Keratinocyte (primary cell): ENCODE measurements around the gene ABCC8.

ENCODE experiments used
- CTCF ChIP-seq, 3 experiments: IDR thresholded peaks in 1 of 3; conservative IDR thresholded peaks in 1 of 3; optimal IDR thresholded peaks in 1 of 3; 2 replicates in 2 of 3; 3 replicates in 1 of 3; pipeline versions ENCODE3 to v1.5.1; 2011; ENCODE audit warnings: low read length in 3 of 3, mild to moderate bottlenecking in 3 of 3, moderate library complexity in 2 of 3, control low read depth in 1 of 3, inconsistent platforms in 1 of 3; ENCODE audit not compliant: insufficient read depth in 2 of 3; ENCODE audit errors: extremely low read depth in 1 of 3
- EZH2 ChIP-seq: IDR thresholded peaks from one replicate; pipeline ENCODE4 v1.6.1; 2012; ENCODE audit warnings: inconsistent platforms, mild to moderate bottlenecking, low read length, moderate library complexity

GRCh38 chr11:17510507-17511206 lies 34.0 kb upstream of the ABCC8 start:
- TF ChIP-seq CTCF (optimal IDR thresholded peaks at IDR 0.05 in 1 of 3, IDR thresholded peaks at IDR 0.05 in 1 of 3, conservative IDR thresholded peaks at IDR 0.05 in 1 of 3; ENCODE audit: extremely low read depth in 1 of 3, insufficient read depth in 2 of 3, low read length in 3 of 3) (no peak), EZH2 (no peak)
